Stimulated activated CD8-positive, alpha-beta memory T cell treated with anti-CD3 and anti-CD28 coated beads, Interleukin-12 subunit alpha, Interleukin-12 subunit beta, amount 100 ng/mL, for 24 hours (primary cell): ENCODE data around the gene CTBP2.
"Not testable (repeated sequence)": the region's sequence is repeated elsewhere in the genome, so short reads cannot be mapped to it uniquely, and the experiment has no call there.

Experiments used
- DNase-seq: peaks from one replicate; pipeline ENCODE4 v3.0.0-alpha.2; 2020; ENCODE audit errors: extremely low read depth

Gene CTBP2

GRCh38 chr10:125158601-125159485, 1.5 kb downstream of the CTBP2 start:
- no peak for DNase-seq

GRCh38 chr10:125158275-125158600, 2.1 kb downstream of the CTBP2 start:
- no peak for DNase-seq

DNA sequence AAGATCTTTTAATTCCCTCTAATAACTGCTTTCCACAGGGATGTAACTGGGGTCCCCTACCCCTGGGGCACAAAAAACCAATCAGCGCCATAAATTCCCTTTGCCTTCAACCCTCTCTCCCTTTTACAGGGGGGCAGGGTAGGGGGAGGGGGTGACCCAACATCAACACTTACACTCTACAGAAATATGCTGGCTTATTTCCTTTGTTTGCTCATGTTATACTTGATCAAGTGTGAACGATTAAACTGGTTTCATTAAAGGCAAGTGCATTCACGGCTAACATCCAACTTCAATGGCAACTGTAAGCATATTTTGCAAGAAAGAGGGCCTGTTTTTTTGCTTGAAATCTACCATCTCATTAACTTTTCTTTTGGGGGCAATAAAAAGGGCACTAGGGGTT, 2.9 kb downstream of the CTBP2 start:
- no peak for DNase-seq

DNA sequence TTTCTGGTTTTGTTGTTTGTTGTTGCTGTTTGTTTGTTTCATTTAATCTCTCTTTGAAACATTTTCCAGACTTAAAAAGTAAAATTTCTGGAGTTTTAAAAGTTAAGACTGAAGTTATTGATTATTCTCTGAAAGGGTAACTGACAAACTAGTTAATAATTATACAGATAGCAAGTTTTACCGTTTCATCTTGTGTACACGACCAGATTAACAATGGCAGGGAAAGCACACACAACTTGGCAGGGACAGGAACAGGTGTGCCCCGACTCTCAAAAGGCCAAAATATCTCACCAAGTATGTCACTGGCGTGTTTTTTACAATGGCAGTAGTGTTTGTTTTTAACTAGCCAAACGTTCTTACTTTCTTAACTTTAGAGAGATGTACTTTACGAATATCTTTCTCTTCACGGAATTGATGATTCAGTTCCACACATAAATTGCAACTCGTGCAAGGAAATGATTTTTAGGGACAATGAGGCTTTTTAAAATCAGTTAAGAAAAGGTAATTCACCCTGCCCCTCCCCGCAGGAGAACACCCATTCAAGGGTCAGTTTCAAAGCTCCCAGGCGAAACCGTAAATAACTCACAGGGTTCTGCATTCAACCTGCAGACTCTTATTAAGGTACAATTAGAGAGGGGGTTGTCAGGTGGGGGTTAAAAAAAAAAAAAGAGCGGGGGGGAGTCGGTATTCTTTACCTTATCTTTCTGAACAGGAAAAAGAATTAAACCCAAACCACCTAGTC, 3.5 kb downstream of the CTBP2 start:
- no peak for DNase-seq

GRCh38 chr10:125156196-125156595, 4.2 kb downstream of the CTBP2 start:
- no peak for DNase-seq

- no peak for DNase-seq
Measured at GRCh38 chr10:125155101-125155500, 5.3 kb downstream of the CTBP2 start.

DNA sequence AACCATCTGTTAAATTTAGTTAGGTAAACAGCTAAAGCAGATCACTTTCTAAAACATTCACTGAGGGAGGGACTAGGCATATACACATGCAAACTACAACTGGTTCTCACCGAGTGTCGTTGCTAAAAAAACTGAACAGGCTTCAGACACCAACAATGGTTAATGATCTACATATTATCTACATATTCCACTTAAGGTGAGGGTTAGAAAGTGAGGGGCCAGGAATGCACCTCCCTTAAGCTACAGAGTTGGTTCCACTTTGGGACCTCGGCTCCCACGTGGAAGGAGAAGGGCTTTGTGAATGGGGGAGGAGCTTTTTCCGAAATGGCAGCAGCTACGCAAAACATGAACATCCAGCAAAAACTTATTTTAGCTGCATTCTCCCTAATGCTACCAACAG, 5.8 kb downstream of the CTBP2 start:
- no peak for DNase-seq

- no peak for DNase-seq
Measured at GRCh38 chr10:125153703-125154490, 6.5 kb downstream of the CTBP2 start.

GRCh38 chr10:125152450-125153368, 7.7 kb downstream of the CTBP2 start:
- no peak for DNase-seq

DNA sequence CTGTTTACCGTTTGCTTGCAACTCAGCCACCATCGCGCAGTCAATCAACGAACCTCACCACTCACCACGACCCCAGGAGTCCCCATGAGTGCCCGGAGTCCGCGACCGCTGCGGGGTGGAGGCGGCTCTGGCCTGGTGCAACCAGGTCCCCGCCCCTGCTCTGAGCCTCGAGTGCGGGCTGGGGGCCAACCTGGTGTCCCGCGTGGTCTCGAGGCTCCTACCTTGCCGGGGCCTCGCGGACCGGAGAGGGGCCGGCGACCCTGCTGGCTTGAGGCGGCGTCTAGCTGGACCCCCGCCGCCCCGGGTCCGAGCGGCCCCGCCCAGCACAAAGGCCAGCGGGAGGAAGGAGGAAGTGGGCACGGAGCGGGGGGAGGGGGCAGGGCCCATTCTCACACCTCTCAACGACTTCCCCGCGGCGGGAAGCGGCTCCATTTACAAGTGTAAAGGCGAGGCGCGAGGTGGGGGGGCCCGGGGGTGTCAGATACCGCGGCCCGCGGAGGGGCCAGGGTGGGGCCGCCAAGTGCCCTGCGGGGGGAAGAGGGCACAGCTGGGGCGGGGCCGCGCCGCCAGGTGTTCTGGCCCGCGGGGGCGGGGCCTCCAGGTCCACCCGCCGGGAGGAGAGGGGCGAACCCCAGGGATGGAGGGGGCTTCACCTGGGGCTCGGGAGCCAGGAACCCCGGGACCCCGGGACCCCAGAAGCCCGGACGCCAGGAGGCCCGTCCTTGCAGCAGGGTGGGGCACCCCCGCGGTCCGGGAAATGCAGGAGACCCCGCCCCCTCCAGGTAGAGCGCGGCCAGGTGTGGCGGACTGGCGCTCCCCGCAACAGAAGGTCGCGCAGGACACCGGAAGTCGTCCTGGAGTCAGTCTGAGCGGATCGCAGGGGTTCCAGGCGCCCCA, 8.6 kb downstream of the CTBP2 start:
- no peak for DNase-seq

- no peak for DNase-seq
Measured at GRCh38 chr10:125151170-125151552, 9.2 kb downstream of the CTBP2 start.

- DNase-seq: not testable (repeated sequence)
Measured at GRCh38 chr10:125150376-125151083, 9.8 kb downstream of the CTBP2 start.

DNA sequence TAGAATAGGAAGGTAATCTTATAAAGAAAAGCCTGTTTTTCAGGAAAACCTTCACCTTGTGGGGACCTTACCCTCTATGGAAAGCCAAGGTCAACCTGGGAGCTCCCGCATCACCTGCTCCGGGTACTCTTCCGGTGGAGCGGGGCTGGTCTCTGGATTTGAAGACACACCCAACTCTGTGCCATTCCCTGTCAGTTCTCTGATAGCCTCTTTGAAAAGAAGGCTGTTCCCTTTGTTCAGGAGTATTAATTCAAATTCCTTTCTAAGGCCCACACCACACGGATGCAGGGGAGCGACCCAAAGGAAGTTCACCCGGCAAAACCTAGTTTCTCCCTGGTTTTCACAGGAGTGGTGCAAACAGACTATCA, 10.7 kb downstream of the CTBP2 start:
- DNase-seq: no peak

GRCh38 chr10:125149036-125149679, 11.2 kb downstream of the CTBP2 start:
- DNase-seq: no peak

- DNase-seq: no peak
Measured at GRCh38 chr10:125148528-125148927, 11.8 kb downstream of the CTBP2 start.

DNA sequence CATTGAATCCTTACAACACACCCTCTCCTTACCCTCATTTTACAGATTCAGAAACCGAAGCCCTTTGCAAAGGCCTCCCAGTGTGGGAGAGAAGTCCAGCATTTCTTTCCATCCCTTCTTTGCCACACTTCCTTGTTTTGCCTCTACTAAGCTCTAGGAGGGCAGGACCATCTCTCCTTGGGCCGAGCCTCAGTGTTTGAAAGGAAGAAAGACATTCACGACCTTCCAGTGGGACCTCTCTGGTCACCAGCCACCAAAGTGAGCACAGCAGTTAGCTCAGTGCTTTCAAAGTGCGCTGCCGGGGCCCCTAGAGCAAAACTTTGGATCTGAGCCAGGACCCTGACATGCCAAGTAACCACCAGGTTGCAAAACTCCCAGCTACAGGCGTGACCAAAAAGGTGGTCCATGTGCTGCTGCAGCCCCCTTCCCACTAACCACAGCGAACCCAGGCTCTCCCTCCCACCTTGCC, 12.4 kb downstream of the CTBP2 start:
- no peak for DNase-seq

DNA sequence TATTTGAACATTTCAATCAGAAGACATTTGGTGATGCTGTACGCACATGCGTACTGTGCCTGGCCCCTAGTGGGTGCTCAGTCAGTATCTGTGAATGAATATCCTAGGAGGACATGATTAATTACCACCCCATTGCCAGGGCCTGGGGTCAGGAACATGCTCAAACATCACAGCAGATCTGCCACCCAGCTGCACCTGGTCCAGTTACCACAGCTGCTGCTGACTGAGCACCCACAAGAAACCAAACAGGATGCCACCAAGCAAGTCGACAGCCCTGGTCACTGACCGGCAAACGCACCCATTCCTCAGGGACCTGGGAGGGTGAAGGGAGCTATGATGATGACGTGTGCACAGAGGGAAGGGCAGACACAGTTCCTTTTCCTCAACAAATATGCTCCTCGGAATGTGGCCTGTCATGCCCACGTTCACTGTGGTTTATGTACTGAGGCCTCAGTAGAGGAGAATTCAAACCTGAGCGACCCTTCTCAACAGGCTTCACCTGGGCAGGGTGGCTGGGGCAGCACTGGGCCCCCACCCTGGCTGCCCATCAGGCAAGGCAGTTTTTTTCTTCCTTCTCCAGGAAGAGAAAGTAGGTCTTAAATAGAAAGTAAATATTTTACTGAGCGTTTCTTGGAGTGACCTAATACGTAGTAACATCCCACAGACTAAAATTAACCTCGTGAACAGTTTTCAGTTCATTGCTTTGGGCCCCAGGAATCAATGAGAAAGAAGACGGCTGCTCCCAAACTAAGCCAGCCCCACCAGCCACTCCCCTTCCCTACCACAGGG, 13.4 kb downstream of the CTBP2 start:
- DNase-seq: no peak

DNA sequence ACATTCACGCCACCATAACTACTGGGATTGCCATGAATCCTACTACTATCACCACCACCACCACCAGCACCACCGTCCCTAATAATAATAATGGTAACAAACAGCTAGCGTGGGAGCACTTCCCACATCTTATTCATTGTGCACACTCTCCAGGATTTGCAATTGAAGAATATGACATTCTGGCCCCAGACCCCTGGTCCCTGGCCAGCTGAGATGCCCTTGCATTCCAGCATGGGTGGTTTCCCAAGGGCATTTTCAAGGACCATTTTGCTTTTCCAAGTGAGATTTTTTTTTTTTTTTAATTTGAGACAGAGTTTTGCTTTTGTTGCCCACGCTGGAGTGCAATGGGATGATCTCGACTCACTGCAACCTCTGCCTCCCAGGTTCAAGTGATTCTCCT, 14.7 kb downstream of the CTBP2 start:
- no peak for DNase-seq
